Panc1 (cell line): ENCODE measurements around the gene ZNF784. TPM values are rescaled to one million over a fixed set of nuclear protein-coding genes. Genes with fewer than 3 reads are reported as not detected.

Source experiments
- ATAC-seq: fragments of 200-7000 bp; cut with Tn5 transposase; 2 replicates; pipeline ENCODE4 v1.9.1; 2020; ENCODE audit warnings: mild to moderate bottlenecking, moderate library complexity
- BruUV-seq: library from RNA; stranded (reverse); fragments of 400-500 nt; replicated peaks from 2 replicates; lab custom pipeline; 2021; lab: Mats Ljungman, UMichigan
- CTCF ChIA-PET: fragments of 300-600 bp; sonication (Branson Sonifier 250); formaldehyde crosslinking; loops from one replicate; lab custom pipeline; 2022; ENCODE audit warnings: antibody characterized with exemption; lab: Charles Lee
- POLR2A ChIA-PET: fragments of 300-600 bp; sonication (Branson Sonifier 250); formaldehyde crosslinking; loops from one replicate; lab custom pipeline; 2022; ENCODE audit warnings: antibody characterized with exemption; lab: Charles Lee
- DNase-seq: peaks from one replicate; pipeline ENCODE4 v3.0.0-alpha.2; 2010; ENCODE audit warnings: low read depth, low spot score
- H3K27ac ChIP-seq: 2 replicates; pipeline ENCODE4 v1.5.1; 2011; ENCODE audit warnings: mild to moderate bottlenecking, low read length, inconsistent platforms
- H3K27me3 ChIP-seq: fragments of 200-500 bp; sonication (Bioruptor generic); 2 replicates; pipeline ENCODE4 v1.6.0; 2014; ENCODE audit warnings: low read length, inconsistent platforms; ENCODE audit not compliant: control insufficient read depth, insufficient read depth
- H3K36me3 ChIP-seq: fragments of 200-500 bp; sonication (Bioruptor generic); 2 replicates; pipeline ENCODE4 v1.5.1; 2014; ENCODE audit warnings: inconsistent platforms, mild to moderate bottlenecking, low read length, moderate library complexity; ENCODE audit not compliant: control insufficient read depth, insufficient read depth
- H3K4me1 ChIP-seq: 2 replicates; pipeline ENCODE4 v1.5.1; 2011; ENCODE audit warnings: inconsistent platforms, mild to moderate bottlenecking, low read length, moderate library complexity; ENCODE audit not compliant: control insufficient read depth, insufficient read depth
- H3K4me3 ChIP-seq, 2 experiments: 2 replicates each; pipeline ENCODE4 v1.5.1; 2011 to 2012; ENCODE audit warnings: low read depth in 2 of 2, low read length in 2 of 2, mild to moderate bottlenecking in 2 of 2, inconsistent platforms in 1 of 2, moderate library complexity in 1 of 2
- H3K9me3 ChIP-seq: fragments of 200-500 bp; sonication (Bioruptor generic); 2 replicates; pipeline ENCODE4 v1.5.1; 2014; ENCODE audit warnings: low read depth, mild to moderate bottlenecking, inconsistent platforms, low read length, moderate library complexity; ENCODE audit not compliant: control insufficient read depth, insufficient read depth
- CTCF ChIP-seq: fragments of 450-650 bp; IDR thresholded peaks from 2 replicates; pipeline ENCODE4 v1.5.1; 2017; ENCODE audit warnings: mild to moderate bottlenecking
- POLR2AphosphoS5 ChIP-seq: IDR thresholded peaks from 2 replicates; pipeline ENCODE4 v1.6.1; 2012; ENCODE audit warnings: mild to moderate bottlenecking, low read depth, low read length, moderate library complexity
- REST ChIP-seq, 2 experiments: IDR thresholded peaks; 2 replicates each; pipeline ENCODE4 v1.6.1; 2011 to 2012; ENCODE audit warnings: low read depth in 2 of 2, control low read depth in 1 of 2, low read length in 1 of 2, mild to moderate bottlenecking in 1 of 2, moderate library complexity in 1 of 2; ENCODE audit not compliant: insufficient read depth in 1 of 2
- SIN3A ChIP-seq: IDR thresholded peaks from 2 replicates; pipeline ENCODE4 v1.6.1; 2012; ENCODE audit warnings: low read depth, mild to moderate bottlenecking, low read length, moderate library complexity, borderline replicate concordance; ENCODE audit not compliant: insufficient read depth
- TCF7L2 ChIP-seq: IDR thresholded peaks from 2 replicates; pipeline ENCODE4 v1.6.1; 2011; ENCODE audit warnings: mild to moderate bottlenecking, low read depth, low read length, inconsistent platforms
- in situ Hi-C: cut with HindIII; loops from 2 replicates; pipeline ENCODE4 v1.10.0; 2016; ENCODE audit warnings: low sequenced_read_pairs, low pct_unique_long_range_greater_than_20kb
- intact Hi-C: fragments of 100-400 bp; cut with micrococcal nuclease; formaldehyde crosslinking; loops from one replicate; pipeline ENCODE4 v1.10.0; 2022; ENCODE audit not compliant: unreplicated experiment
- total RNA-seq: library from RNA; stranded (reverse); gene quantifications from one replicate; pipeline ENCODE4 v1.2.1, GENCODE V29; 2021; ENCODE audit not compliant: unreplicated experiment

ZNF784 gene
- total RNA-seq, 1 experiment from 2014 or later, result 8.9 TPM

- intact Hi-C loops (no loop called here), in situ Hi-C loops (no loop called here)
- ATAC-seq (peak; percentile 74), DNase-seq (peak; percentile 88)
- Histone ChIP-seq H3K4me3 (peak overlapping the region in 1 of 2 experiments; percentile 14; a peak in 1 of 4 replicates), H3K27me3 (no peaks in the 10 kb centered on the region), H3K27ac (no peak overlapping the region), H3K36me3 (peaks cover 3% of the 10 kb centered on the region; the same call in 1 of the 2 replicates), H3K4me1 (peaks cover 16% of the 10 kb centered on the region), H3K9me3 (no peaks in the 10 kb centered on the region)
- no peak for TF ChIP-seq SIN3A
- peak; percentile 87 for TF ChIP-seq CTCF
- BruUV-seq, result no TSS peak
- ChIA-PET CTCF (interaction anchor here (0.5 to 1.5 kb wide), 11 partner anchors 15 to 595 kb away, joined by 3 to 6 read pairs (median 4); partner anchors contain the start of gene ZNF865), POLR2A (interaction anchor here (1.0 kb wide), 1 partner anchor 22 kb away, joined by 5 read pairs; no protein-coding TSS in a partner anchor)
Measured at GRCh38 chr19:55632463-55632834, 8.1 kb upstream of the ZNF784 start.

DNA sequence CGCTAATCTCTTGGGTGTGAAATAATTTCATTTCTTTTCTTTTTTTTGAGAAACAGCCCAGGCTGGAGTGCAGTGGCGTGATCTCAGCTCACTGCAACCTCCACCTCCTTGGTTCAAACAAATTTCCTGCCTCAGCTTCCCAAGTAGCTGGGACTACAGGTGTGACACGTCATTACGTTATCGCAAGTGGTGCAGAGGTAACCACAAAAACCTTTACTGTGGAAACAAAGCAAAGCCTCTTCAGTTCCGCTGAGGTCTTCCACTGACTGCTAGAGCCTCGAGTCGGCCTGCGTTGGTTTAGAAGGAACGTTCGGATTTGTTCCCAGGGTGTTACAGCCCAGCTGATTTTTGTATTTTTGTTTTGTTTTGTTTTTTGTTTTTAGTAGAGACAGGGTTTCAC, 2.0 kb upstream of the ZNF784 start:
- H3K4me1 ChIP-seq, result 0 out of 2 replicates have a peak, but pooled peaks cover 3% of the 10 kb centered on the region
- no peak overlapping the region for H3K27ac ChIP-seq
- CTCF ChIA-PET, result no interaction called here
- ATAC-seq (no peak), DNase-seq (no peak)
- no peaks in the 10 kb centered on the region for H3K27me3 ChIP-seq
- intact Hi-C loops (no loop called here), in situ Hi-C loops (no loop called here)
- TF ChIP-seq REST (IDR thresholded peaks at IDR 0.05; ENCODE audit: insufficient read depth in 1 of 2, low read depth in 2 of 2, low read length in 1 of 2) (no peak), TCF7L2 (no peak), CTCF (no peak), POLR2AphosphoS5 (no peak), SIN3A (no peak)
- POLR2A ChIA-PET, result interaction anchor here (0.5 kb wide), 1 partner anchor 171 kb away, joined by 7 read pairs; no protein-coding TSS in a partner anchor
- no peaks in the 10 kb centered on the region for H3K9me3 ChIP-seq
- no TSS peak for BruUV-seq
- no peaks in the 10 kb centered on the region for H3K36me3 ChIP-seq
- H3K4me3 ChIP-seq, result no peak overlapping the region
